Measurements from ENCODE around the gene NAPB. TPM values are rescaled to one million over a fixed set of nuclear protein-coding genes. Genes with fewer than 3 reads are reported as not detected.

Gene NAPB
- polyA plus RNA-seq, 1 experiment, result 6.4 TPM

DNA sequence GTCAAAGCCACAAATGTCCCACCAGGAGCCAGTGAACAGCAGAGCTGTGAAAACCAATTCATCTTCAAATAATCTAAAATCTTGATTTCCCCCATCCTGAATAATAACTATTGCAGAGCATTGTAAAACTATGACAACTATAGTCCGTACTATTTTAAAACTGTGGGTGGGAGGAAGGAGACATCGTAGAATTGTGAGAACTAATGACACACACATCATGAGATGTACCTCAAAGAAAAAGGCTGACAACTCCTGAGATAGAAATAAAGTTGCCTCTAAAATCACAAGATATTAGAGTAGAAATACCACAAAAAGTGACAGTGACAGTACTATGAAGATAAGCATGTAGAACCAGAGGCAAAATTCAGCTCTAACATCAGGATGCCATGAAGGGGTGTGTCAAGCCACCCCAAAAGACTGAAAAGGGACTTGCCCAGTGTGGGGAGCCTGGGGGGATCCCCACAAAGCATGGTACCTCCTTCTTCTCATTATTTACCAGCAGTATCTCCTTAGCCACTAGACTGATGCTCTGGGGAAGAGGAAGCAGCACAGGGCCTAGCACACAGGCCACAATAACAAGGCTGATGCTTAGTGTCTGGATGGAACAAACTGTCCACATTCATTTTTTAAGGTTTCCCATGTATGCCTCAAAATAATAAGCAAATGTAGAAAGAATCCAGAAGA, 13.4 kb downstream of the NAPB start:
- H3K4me3 ChIP-seq (ENCODE audit: low read depth, low read length), result no peak overlapping the region
- no peaks in the 10 kb centered on the region for H3K27me3 ChIP-seq (ENCODE audit: control insufficient read depth, insufficient read depth, low read length)
- DNase-seq (ENCODE audit: low read depth, low spot score), result no peak
- ChIA-PET POLR2A (no interaction called here), CTCF (interaction anchor here (2.8 kb wide), 1 partner anchor 34 kb away, joined by 9 read pairs; no protein-coding TSS in a partner anchor)
- no peaks in the 10 kb centered on the region for H3K9me3 ChIP-seq (ENCODE audit: control insufficient read depth, insufficient read depth, low read length)
- no peak overlapping the region for H3K27ac ChIP-seq (ENCODE audit: low read depth, low read length)
- TF ChIP-seq, protein P1, sequence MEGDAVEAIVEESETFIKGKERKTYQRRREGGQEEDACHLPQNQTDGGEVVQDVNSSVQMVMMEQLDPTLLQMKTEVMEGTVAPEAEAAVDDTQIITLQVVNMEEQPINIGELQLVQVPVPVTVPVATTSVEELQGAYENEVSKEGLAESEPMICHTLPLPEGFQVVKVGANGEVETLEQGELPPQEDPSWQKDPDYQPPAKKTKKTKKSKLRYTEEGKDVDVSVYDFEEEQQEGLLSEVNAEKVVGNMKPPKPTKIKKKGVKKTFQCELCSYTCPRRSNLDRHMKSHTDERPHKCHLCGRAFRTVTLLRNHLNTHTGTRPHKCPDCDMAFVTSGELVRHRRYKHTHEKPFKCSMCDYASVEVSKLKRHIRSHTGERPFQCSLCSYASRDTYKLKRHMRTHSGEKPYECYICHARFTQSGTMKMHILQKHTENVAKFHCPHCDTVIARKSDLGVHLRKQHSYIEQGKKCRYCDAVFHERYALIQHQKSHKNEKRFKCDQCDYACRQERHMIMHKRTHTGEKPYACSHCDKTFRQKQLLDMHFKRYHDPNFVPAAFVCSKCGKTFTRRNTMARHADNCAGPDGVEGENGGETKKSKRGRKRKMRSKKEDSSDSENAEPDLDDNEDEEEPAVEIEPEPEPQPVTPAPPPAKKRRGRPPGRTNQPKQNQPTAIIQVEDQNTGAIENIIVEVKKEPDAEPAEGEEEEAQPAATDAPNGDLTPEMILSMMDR (IDR thresholded peaks at IDR 0.05; ENCODE audit: low read depth, low read length), result no peak

DNA sequence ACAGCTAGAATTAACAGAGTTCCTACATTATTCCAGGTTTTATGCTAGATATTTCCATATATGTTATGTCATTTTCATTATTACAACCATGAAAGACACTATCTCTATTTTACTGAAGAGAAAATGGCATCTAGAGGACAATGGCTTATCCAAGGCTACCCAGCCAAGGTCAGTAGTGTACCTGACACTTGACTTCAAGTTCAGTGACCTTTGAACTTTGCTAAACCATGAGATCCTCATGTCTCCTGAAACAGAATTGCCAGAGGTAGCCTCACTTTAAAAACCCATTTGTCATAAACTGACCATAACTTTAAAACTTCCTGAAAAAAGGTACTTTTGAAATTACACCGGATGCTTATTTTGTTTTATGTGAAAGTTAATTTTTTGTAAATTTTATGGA, 14.4 kb downstream of the NAPB start:
- CTCF ChIA-PET, result interaction anchor here (2.8 kb wide), 1 partner anchor 35 kb away, joined by 9 read pairs; no protein-coding TSS in a partner anchor

DNA sequence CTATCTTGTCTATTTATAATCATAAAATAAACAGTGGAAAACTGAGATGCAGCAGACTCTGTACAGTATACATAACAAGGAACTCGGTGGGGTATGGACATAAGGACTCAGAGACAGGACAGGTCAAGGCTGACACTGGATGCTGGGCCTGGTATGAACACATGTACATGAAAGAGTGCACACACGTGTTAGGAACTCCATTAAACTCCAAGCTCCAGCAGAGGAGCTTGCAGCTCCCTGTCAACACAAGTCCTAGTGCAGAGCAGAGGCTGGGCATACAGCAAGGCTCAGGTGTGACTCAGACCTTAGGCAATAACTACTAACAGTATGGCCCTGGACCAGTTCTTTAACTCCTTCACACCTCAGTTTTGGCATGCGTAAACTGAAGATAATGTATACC, 17.1 kb downstream of the NAPB start:
- POLR2A ChIA-PET, result interaction anchor here (0.7 kb wide), 1 partner anchor 37 kb away, joined by 3 read pairs; no protein-coding TSS in a partner anchor

More for the DNA sequence above, 14.4 kb downstream of the NAPB start:
- Histone ChIP-seq H3K27ac (ENCODE audit: low read depth, low read length) (no peak overlapping the region), H3K9me3 (ENCODE audit: control insufficient read depth, insufficient read depth, low read length) (no peaks in the 10 kb centered on the region), H3K27me3 (ENCODE audit: control insufficient read depth, insufficient read depth, low read length) (no peaks in the 10 kb centered on the region), H3K4me3 (ENCODE audit: low read depth, low read length) (no peak overlapping the region)
- TF ChIP-seq, protein P1 (IDR thresholded peaks at IDR 0.05; ENCODE audit: low read depth, low read length), result no peak
- DNase-seq (ENCODE audit: low read depth, low spot score), result no peak
- POLR2A ChIA-PET, result no interaction called here

DNA sequence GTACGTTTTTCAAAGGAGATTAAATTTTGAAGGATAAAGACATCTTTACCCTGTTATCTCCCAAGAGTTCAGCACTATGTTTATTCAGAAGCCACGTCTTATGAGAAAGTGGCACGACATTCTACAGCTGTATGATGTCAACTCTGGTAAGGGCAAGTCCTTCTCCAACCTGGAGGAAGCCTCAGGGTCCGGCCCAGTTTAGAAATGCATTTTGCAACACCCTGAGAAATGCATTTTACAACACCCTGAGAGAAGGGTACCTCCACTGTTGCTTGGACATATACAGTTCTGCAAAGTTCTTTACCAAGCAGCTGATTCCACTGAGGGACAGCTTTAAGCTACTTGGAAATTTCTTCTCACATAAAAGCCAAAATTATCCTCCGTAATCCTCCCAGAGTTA, 17.5 kb downstream of the NAPB start:
- Histone ChIP-seq H3K27me3 (ENCODE audit: control insufficient read depth, insufficient read depth, low read length) (no peaks in the 10 kb centered on the region), H3K4me3 (ENCODE audit: low read depth, low read length) (no peak overlapping the region), H3K9me3 (ENCODE audit: control insufficient read depth, insufficient read depth, low read length) (no peaks in the 10 kb centered on the region), H3K27ac (ENCODE audit: low read depth, low read length) (no peak overlapping the region)
- ChIA-PET CTCF (interaction anchor here (1.2 kb wide), 1 partner anchor 13 kb away, joined by 3 read pairs; no protein-coding TSS in a partner anchor), POLR2A (interaction anchor here (0.7 kb wide), 1 partner anchor 36 kb away, joined by 3 read pairs; no protein-coding TSS in a partner anchor)
- DNase-seq (ENCODE audit: low read depth, low spot score), result no peak
- TF ChIP-seq, protein P1 (IDR thresholded peaks at IDR 0.05; ENCODE audit: low read depth, low read length), result no peak

More for the DNA sequence above, 17.1 kb downstream of the NAPB start:
- Histone ChIP-seq H3K4me3 (ENCODE audit: low read depth, low read length) (no peak overlapping the region), H3K9me3 (ENCODE audit: control insufficient read depth, insufficient read depth, low read length) (no peaks in the 10 kb centered on the region), H3K27ac (ENCODE audit: low read depth, low read length) (no peak overlapping the region), H3K27me3 (ENCODE audit: control insufficient read depth, insufficient read depth, low read length) (no peaks in the 10 kb centered on the region)
- DNase-seq (ENCODE audit: low read depth, low spot score), result no peak
- TF ChIP-seq, protein P1 (IDR thresholded peaks at IDR 0.05; ENCODE audit: low read depth, low read length), result no peak
- CTCF ChIA-PET, result interaction anchor here (1.2 kb wide), 1 partner anchor 13 kb away, joined by 3 read pairs; no protein-coding TSS in a partner anchor

DNA sequence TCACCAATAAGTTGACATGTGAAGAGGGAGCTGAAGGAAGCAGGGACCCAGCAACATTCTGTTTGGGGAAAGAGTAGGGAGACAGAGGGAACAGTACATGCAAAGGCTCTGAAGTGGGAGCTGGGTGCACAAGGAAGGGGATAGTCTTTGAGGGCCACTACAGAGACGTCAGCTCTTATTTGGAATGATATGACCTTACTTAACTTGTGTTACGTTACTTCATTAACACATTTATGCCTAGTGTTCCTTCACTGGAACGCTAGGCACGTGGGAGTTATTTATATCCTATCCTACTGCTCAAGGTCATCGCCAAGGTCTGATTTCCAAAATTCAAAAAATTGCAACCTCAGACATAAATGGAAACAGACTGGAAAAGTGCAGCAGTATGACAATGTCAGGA, 20.2 kb downstream of the NAPB start:
- DNase-seq (ENCODE audit: low read depth, low spot score), result no peak
- H3K27me3 ChIP-seq (ENCODE audit: control insufficient read depth, insufficient read depth, low read length), result no peaks in the 10 kb centered on the region
- CTCF ChIA-PET, result interaction anchor here (1.1 to 1.6 kb wide), 4 partner anchors 18 to 206 kb away, joined by 3 to 4 read pairs (median 3); partner anchors contain the start of gene NAPB
- POLR2A ChIA-PET, result no interaction called here
- TF ChIP-seq, protein P1 (IDR thresholded peaks at IDR 0.05; ENCODE audit: low read depth, low read length), result no peak
- no peak overlapping the region for H3K4me3 ChIP-seq (ENCODE audit: low read depth, low read length)
- H3K27ac ChIP-seq (ENCODE audit: low read depth, low read length), result no peak overlapping the region
- no peaks in the 10 kb centered on the region for H3K9me3 ChIP-seq (ENCODE audit: control insufficient read depth, insufficient read depth, low read length)
